ENCODE data around the gene OXSR1.

GRCh38 chr3:38222032-38222634, 56.8 kb downstream of the OXSR1 start:
- TF ChIP-seq, protein P1, sequence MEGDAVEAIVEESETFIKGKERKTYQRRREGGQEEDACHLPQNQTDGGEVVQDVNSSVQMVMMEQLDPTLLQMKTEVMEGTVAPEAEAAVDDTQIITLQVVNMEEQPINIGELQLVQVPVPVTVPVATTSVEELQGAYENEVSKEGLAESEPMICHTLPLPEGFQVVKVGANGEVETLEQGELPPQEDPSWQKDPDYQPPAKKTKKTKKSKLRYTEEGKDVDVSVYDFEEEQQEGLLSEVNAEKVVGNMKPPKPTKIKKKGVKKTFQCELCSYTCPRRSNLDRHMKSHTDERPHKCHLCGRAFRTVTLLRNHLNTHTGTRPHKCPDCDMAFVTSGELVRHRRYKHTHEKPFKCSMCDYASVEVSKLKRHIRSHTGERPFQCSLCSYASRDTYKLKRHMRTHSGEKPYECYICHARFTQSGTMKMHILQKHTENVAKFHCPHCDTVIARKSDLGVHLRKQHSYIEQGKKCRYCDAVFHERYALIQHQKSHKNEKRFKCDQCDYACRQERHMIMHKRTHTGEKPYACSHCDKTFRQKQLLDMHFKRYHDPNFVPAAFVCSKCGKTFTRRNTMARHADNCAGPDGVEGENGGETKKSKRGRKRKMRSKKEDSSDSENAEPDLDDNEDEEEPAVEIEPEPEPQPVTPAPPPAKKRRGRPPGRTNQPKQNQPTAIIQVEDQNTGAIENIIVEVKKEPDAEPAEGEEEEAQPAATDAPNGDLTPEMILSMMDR (IDR thresholded peaks at IDR 0.05) = no peak
- TF ChIP-seq ZFX (IDR thresholded peaks at IDR 0.05; ENCODE audit: borderline replicate concordance) = no peak

Data from 22Rv1 (cell line).